ENCODE measurements around the gene POU5F1. TPM values are rescaled to one million over a fixed set of nuclear protein-coding genes. Genes with fewer than 3 reads are reported as not detected.

The POU5F1 gene
- polyA plus RNA-seq, 1 donor (not counting 4 experiments of a cell fraction or from before 2014, with no cell fraction given): 1.6 TPM

DNA sequence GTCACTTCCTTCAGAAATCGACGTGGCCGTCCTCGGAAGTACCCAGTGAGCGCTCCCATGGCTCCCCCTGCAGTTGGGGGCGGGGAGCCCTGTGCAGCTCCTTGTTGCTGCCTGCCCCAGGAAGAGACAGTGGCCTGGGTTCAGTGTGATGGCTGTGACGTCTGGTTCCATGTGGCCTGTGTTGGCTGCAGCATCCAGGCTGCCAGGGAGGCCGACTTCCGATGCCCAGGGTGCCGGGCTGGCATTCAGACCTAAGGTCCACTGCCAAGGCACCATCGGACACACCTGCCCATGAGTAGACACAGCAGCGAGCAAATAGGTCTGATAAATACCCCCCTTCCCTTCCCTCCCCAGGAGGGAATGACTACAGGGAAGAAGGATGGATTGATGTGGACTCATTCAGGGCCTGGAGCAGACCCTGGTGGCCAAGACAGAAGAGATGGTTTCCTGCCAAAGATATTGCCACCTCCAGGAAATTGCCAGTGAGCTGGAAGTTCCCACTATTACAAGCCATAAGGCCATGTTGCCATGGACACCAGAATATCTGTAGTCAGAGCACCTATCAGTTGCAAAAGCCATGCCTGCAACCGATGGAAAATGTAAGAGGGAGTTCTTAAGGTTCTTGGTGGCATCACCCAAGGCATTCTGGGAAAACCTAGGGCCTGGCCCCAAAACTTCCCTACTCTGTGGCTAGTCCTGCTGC is 7.9 kb downstream of the POU5F1 start:
- DNase-seq (ENCODE audit: low read depth, low spot score) (no peak), FAIRE-seq (no peak)
- dilution Hi-C loops (cut with MboI; ENCODE audit: extremely low pct_ligation_motif_present, low sequenced_read_pairs): no loop called here
- Histone ChIP-seq H3K27me3 (ENCODE audit: control insufficient read depth, extremely low read depth, insufficient read depth, low read length) (no peaks in the 10 kb centered on the region), H2AFZ (ENCODE audit: control insufficient read depth, low read length) (no peak overlapping the region), H3K4me2 (ENCODE audit: control insufficient read depth, extremely low read depth, insufficient read depth, low read depth, low read length) (no peak overlapping the region), H3K4me3 (ENCODE audit: control insufficient read depth in 2 of 3, extremely low read depth in 1 of 3, insufficient read depth in 2 of 3, low read depth in 1 of 3, low read length in 3 of 3) (no peak overlapping the region), H3K4me1 (ENCODE audit: control insufficient read depth, extremely low read depth, insufficient read depth, low read length) (peaks cover 11% of the 10 kb centered on the region), H4K20me1 (ENCODE audit: control insufficient read depth, extremely low read depth, insufficient read depth, low read length) (no peaks in the 10 kb centered on the region), H3K79me2 (ENCODE audit: control insufficient read depth, insufficient read depth, low read length) (peaks cover 7% of the 10 kb centered on the region), H3K9me1 (ENCODE audit: control insufficient read depth, extremely low read depth, insufficient read depth, low read length) (no peaks in the 10 kb centered on the region), H3K36me3 (ENCODE audit: control insufficient read depth in 2 of 2, extremely low read depth in 1 of 2, insufficient read depth in 2 of 2, low read length in 2 of 2) (peaks cover 0 to 3% of the 10 kb centered on the region in 2 experiments), H3K27ac (ENCODE audit: control insufficient read depth, insufficient read depth, low read length) (no peak overlapping the region), H3K9ac (ENCODE audit: control insufficient read depth, extremely low read depth, insufficient read depth, low read length) (no peak overlapping the region), H3K9me3 (ENCODE audit: control insufficient read depth, low read depth, low read length) (no peaks in the 10 kb centered on the region)
- TF ChIP-seq EZH2 (IDR thresholded peaks at IDR 0.05; ENCODE audit: low read length): no peak
- TF ChIP-seq, protein P1, sequence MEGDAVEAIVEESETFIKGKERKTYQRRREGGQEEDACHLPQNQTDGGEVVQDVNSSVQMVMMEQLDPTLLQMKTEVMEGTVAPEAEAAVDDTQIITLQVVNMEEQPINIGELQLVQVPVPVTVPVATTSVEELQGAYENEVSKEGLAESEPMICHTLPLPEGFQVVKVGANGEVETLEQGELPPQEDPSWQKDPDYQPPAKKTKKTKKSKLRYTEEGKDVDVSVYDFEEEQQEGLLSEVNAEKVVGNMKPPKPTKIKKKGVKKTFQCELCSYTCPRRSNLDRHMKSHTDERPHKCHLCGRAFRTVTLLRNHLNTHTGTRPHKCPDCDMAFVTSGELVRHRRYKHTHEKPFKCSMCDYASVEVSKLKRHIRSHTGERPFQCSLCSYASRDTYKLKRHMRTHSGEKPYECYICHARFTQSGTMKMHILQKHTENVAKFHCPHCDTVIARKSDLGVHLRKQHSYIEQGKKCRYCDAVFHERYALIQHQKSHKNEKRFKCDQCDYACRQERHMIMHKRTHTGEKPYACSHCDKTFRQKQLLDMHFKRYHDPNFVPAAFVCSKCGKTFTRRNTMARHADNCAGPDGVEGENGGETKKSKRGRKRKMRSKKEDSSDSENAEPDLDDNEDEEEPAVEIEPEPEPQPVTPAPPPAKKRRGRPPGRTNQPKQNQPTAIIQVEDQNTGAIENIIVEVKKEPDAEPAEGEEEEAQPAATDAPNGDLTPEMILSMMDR (optimal IDR thresholded peaks at IDR 0.05 in 1 of 3, IDR thresholded peaks at IDR 0.05 in 1 of 3, conservative IDR thresholded peaks at IDR 0.05 in 1 of 3; ENCODE audit: extremely low read depth in 1 of 3, insufficient read depth in 2 of 3, low read length in 3 of 3): no peak

DNA sequence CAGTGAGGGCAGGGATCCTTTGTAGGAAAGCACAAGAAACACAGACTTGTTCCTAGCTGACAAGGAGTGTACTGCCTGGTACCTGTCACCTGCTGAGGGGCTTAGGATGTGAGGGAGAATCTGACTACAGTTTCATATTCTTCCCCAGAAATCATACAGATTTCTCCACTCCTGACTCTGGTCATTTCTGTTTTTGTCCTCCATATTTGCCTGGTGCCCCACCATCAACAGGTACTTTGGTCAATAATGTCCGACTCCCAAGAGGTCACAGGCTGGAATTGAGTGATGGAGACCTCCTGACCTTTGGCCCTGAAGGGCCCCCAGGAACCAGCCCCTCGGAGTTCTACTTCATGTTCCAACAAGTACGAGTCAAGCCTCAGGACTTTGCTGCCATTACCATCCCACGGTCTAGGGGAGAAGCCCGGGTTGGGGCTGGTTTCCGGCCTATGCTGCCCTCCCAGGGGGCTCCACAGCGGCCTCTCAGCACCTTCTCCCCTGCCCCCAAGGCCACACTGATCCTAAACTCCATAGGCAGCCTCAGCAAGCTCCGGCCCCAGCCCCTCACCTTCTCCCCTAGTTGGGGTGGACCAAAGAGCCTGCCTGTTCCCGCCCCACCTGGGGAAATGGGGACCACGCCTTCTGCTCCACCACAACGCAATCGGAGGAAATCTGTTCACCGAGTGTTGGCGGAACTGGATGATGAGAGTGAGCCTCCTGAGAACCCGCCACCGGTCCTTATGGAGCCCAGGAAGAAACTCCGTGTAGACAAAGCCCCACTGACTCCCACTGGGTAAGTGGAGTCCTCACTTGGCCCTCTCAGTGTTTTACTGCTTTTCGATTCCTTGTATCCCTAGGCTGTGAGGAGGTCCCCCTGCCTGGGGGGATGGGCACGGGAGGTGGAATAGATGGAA is 9.0 kb downstream of the POU5F1 start:
- H3K9me1 ChIP-seq (ENCODE audit: control insufficient read depth, extremely low read depth, insufficient read depth, low read length): no peaks in the 10 kb centered on the region
- H3K27ac ChIP-seq (ENCODE audit: control insufficient read depth, insufficient read depth, low read length): no peak overlapping the region
- TF ChIP-seq EZH2 (IDR thresholded peaks at IDR 0.05; ENCODE audit: low read length): no peak
- TF ChIP-seq, protein P1 (optimal IDR thresholded peaks at IDR 0.05 in 1 of 3, IDR thresholded peaks at IDR 0.05 in 1 of 3, conservative IDR thresholded peaks at IDR 0.05 in 1 of 3; ENCODE audit: extremely low read depth in 1 of 3, insufficient read depth in 2 of 3, low read length in 3 of 3): no peak
- no peak overlapping the region for H3K9ac ChIP-seq (ENCODE audit: control insufficient read depth, extremely low read depth, insufficient read depth, low read length)
- dilution Hi-C loops (cut with MboI; ENCODE audit: extremely low pct_ligation_motif_present, low sequenced_read_pairs): no loop called here
- peaks cover 10% of the 10 kb centered on the region for H3K79me2 ChIP-seq (ENCODE audit: control insufficient read depth, insufficient read depth, low read length)
- H3K4me1 ChIP-seq (ENCODE audit: control insufficient read depth, extremely low read depth, insufficient read depth, low read length): peaks cover 15% of the 10 kb centered on the region
- H3K36me3 ChIP-seq (ENCODE audit: control insufficient read depth in 2 of 2, extremely low read depth in 1 of 2, insufficient read depth in 2 of 2, low read length in 2 of 2): peaks cover 0 to 3% of the 10 kb centered on the region in 2 experiments
- H3K4me2 ChIP-seq (ENCODE audit: control insufficient read depth, extremely low read depth, insufficient read depth, low read depth, low read length): no peak overlapping the region
- H3K27me3 ChIP-seq (ENCODE audit: control insufficient read depth, extremely low read depth, insufficient read depth, low read length): no peaks in the 10 kb centered on the region
- DNase-seq (ENCODE audit: low read depth, low spot score) (no peak), FAIRE-seq (no peak)
- no peaks in the 10 kb centered on the region for H3K9me3 ChIP-seq (ENCODE audit: control insufficient read depth, low read depth, low read length)
- no peak overlapping the region for H2AFZ ChIP-seq (ENCODE audit: control insufficient read depth, low read length)
- H4K20me1 ChIP-seq (ENCODE audit: control insufficient read depth, extremely low read depth, insufficient read depth, low read length): no peaks in the 10 kb centered on the region
- no peak overlapping the region for H3K4me3 ChIP-seq (ENCODE audit: control insufficient read depth in 2 of 3, extremely low read depth in 1 of 3, insufficient read depth in 2 of 3, low read depth in 1 of 3, low read length in 3 of 3)
